AG04450 (cell line): Measurements from ENCODE around the gene TRIM34. TPM values are rescaled to one million over a fixed set of nuclear protein-coding genes. Genes with fewer than 3 reads are reported as not detected.

Experiments
- CTCF ChIA-PET: fragments of 300-600, 350-600 bp; formaldehyde crosslinking; extraction: SDS; loops from one replicate; lab custom pipeline; 2022; ENCODE audit warnings: antibody characterized with exemption, inconsistent platforms; lab: Charles Lee
- POLR2A ChIA-PET: fragments of 350-600 bp; formaldehyde crosslinking; extraction: SDS; loops from one replicate; lab custom pipeline; 2021; ENCODE audit warnings: antibody characterized with exemption, inconsistent platforms; lab: Yijun Ruan, JAX
- DNase-seq: peaks from one replicate; pipeline ENCODE4 v3.0.0-alpha.2; 2011; ENCODE audit warnings: low read depth, low spot score
- H3K27ac ChIP-seq: one replicate; pipeline ENCODE4 v1.5.1; 2012; ENCODE audit warnings: low read depth, low read length, control low read depth
- H3K27me3 ChIP-seq: one replicate; pipeline ENCODE4 v1.6.0; 2012; ENCODE audit warnings: low read length; ENCODE audit not compliant: control insufficient read depth, insufficient read depth
- H3K4me3 ChIP-seq: 2 replicates; pipeline ENCODE4 v1.5.1; 2011; ENCODE audit warnings: mild to moderate bottlenecking, low read depth, low read length, control low read depth
- H3K9me3 ChIP-seq: 2 replicates; pipeline ENCODE4 v1.5.1; 2012; ENCODE audit warnings: low read length; ENCODE audit not compliant: control insufficient read depth, insufficient read depth
- CTCF ChIP-seq: IDR thresholded peaks from 2 replicates; pipeline ENCODE4 v1.5.1; 2011; ENCODE audit warnings: low read depth, low read length, control low read depth, inconsistent platforms
- polyA plus RNA-seq: library from polyadenylated mRNA; depleted of rRNA; stranded (reverse); fragments of >200 nt; gene quantifications from 2 replicates; pipeline ENCODE4 v1.2.3, GENCODE V29; 2011

Gene TRIM34
- polyA plus RNA-seq, 1 experiment, result 18.3 TPM

GRCh38 chr11:5665051-5665570 lies 40.3 kb downstream of the TRIM34 start:
- CTCF ChIA-PET, result interaction anchor here (0.7 kb wide), 1 partner anchor 541 kb away, joined by 6 read pairs; no protein-coding TSS in a partner anchor
- no peaks in the 10 kb centered on the region for H3K27me3 ChIP-seq
- TF ChIP-seq CTCF, result no peak
- no peak for DNase-seq
- H3K9me3 ChIP-seq, result no peaks in the 10 kb centered on the region
- POLR2A ChIA-PET, result no interaction called here
- no peak overlapping the region for H3K27ac ChIP-seq
- H3K4me3 ChIP-seq, result no peak overlapping the region

GRCh38 chr11:5665746-5666401 lies 41.1 kb downstream of the TRIM34 start:
- ChIA-PET POLR2A (no interaction called here), CTCF (interaction anchor here (0.7 kb wide), 1 partner anchor 542 kb away, joined by 6 read pairs; no protein-coding TSS in a partner anchor)
- H3K4me3 ChIP-seq, result no peak overlapping the region
- no peak for DNase-seq
- TF ChIP-seq CTCF, result no peak
- H3K27ac ChIP-seq, result no peak overlapping the region
- H3K9me3 ChIP-seq, result no peaks in the 10 kb centered on the region
- H3K27me3 ChIP-seq, result no peaks in the 10 kb centered on the region

GRCh38 chr11:5666402-5666793 lies 41.6 kb downstream of the TRIM34 start:
- Histone ChIP-seq H3K9me3 (no peaks in the 10 kb centered on the region), H3K4me3 (no peak overlapping the region), H3K27ac (no peak overlapping the region), H3K27me3 (no peaks in the 10 kb centered on the region)
- ChIA-PET POLR2A (no interaction called here), CTCF (no interaction called here)
- no peak for TF ChIP-seq CTCF
- no peak for DNase-seq

- ChIA-PET POLR2A (no interaction called here), CTCF (no interaction called here)
- no peaks in the 10 kb centered on the region for H3K9me3 ChIP-seq
- H3K27me3 ChIP-seq, result no peaks in the 10 kb centered on the region
- DNase-seq, result no peak
- TF ChIP-seq CTCF, result no peak
- no peak overlapping the region for H3K4me3 ChIP-seq
- no peak overlapping the region for H3K27ac ChIP-seq
Observed at GRCh38 chr11:5671831-5672230, 47.0 kb downstream of the TRIM34 start.

GRCh38 chr11:5674391-5674790 lies 49.6 kb downstream of the TRIM34 start:
- peaks cover 3% of the 10 kb centered on the region; the same call in 1 of the 2 replicates for H3K9me3 ChIP-seq
- TF ChIP-seq CTCF, result no peak
- DNase-seq, result no peak
- ChIA-PET CTCF (interaction anchor here (1.4 kb wide), 1 partner anchor 10 kb away, joined by 5 read pairs; the partner anchor contains the start of gene TRIM5), POLR2A (no interaction called here)
- H3K4me3 ChIP-seq, result no peak overlapping the region
- H3K27me3 ChIP-seq, result no peaks in the 10 kb centered on the region
- H3K27ac ChIP-seq, result no peak overlapping the region
